Loucy (cell line): ENCODE results near the gene MAP4K2.

Source experiments
- CTCF ChIP-seq: fragments of 200-600 bp; sonication (generic); conservative IDR thresholded peaks from 2 replicates; pipeline ENCODE4 v1.5.1; 2014; ENCODE audit warnings: mild to moderate bottlenecking, antibody characterized with exemption, low read length
- EZH2phosphoT487 ChIP-seq: fragments of 200-600 bp; IDR thresholded peaks from 2 replicates; pipeline ENCODE4 v1.6.1; 2018; ENCODE audit warnings: antibody characterized with exemption, mild to moderate bottlenecking, moderate library complexity, borderline replicate concordance

DNA sequence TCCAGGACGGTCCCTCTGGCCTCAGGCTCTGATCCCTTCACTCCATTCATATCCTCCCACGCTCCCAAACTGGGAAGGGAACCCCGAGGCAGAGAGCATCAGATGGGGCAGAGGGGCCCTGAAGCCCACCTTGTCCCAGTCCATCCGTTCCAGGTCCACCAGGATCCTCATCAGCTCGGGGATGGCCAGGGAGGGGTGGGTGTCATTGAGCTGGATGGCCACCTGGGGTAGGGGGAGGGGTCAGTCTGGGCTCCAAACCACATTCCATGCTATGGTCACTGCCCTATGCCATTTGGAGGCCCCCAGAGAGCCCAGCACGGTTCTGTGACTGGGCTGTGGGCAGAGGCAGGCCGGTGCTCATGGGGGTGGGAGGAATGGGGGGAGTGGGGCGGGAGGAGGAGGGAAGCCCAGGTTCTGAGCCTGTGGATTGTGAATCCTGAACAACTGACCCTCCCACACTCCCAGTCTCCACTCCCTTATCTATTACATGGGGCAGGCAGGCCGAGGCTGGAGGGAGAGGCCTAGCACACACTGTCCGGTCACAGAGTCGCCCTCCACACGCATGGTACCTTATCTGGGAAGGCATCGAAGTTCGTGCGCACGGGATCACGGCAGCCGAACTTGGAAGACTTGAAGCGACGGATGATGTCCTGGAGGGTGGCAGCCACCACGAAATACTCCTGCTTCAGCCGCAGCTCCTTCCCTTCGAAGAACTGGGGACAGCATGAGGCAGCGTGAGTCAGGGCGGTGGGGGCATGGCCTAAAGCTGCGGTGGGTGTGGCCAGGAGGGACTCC lies 48.7 kb downstream of the MAP4K2 start:
- TF ChIP-seq CTCF: no peak
- no peak for TF ChIP-seq EZH2phosphoT487
